Stimulated activated CD8-positive, alpha-beta memory T cell treated with anti-CD3 and anti-CD28 coated beads, Interleukin-15, amount 100 ng/mL, for 1 hour (primary cell): ENCODE measurements around the gene TBRG4.

Source experiments
- DNase-seq: peaks from one replicate; pipeline ENCODE4 v3.0.0-alpha.2; 2020; ENCODE audit warnings: low read depth

The TBRG4 gene

GRCh38 chr7:45074528-45075354, 36.8 kb downstream of the TBRG4 start:
- no peak for DNase-seq

- no peak for DNase-seq
Measured at GRCh38 chr7:45073786-45074527, 37.5 kb downstream of the TBRG4 start.

- no peak for DNase-seq
Measured at GRCh38 chr7:45073031-45073785, 38.3 kb downstream of the TBRG4 start.

- no peak for DNase-seq
Measured at GRCh38 chr7:45072131-45073030, 39.1 kb downstream of the TBRG4 start.

- no peak for DNase-seq
Measured at GRCh38 chr7:45071528-45071927, 40.0 kb downstream of the TBRG4 start.

- DNase-seq = no peak
Measured at GRCh38 chr7:45070254-45070642, 41.2 kb downstream of the TBRG4 start.

- DNase-seq = no peak
Measured at GRCh38 chr7:45069444-45070253, 41.8 kb downstream of the TBRG4 start.

GRCh38 chr7:45068236-45069023, 43.1 kb downstream of the TBRG4 start:
- DNase-seq = no peak

- no peak for DNase-seq
Measured at GRCh38 chr7:45067582-45067981, 43.9 kb downstream of the TBRG4 start.

GRCh38 chr7:45066409-45066808, 45.1 kb downstream of the TBRG4 start:
- no peak for DNase-seq

GRCh38 chr7:45065031-45065995, 46.2 kb downstream of the TBRG4 start:
- DNase-seq = no peak

GRCh38 chr7:45064047-45064725, 47.3 kb downstream of the TBRG4 start:
- DNase-seq = no peak

- no peak for DNase-seq
Measured at GRCh38 chr7:45061806-45062425, 49.6 kb downstream of the TBRG4 start.

GRCh38 chr7:45061352-45061751, 50.1 kb downstream of the TBRG4 start:
- no peak for DNase-seq

GRCh38 chr7:45060295-45060694, 51.2 kb downstream of the TBRG4 start:
- DNase-seq = no peak

- DNase-seq = no peak
Measured at GRCh38 chr7:45057878-45058277, 53.6 kb downstream of the TBRG4 start.

- no peak for DNase-seq
Measured at GRCh38 chr7:45055594-45056219, 55.8 kb downstream of the TBRG4 start.
